ENCODE measurements around the gene TIMM44. TPM values are rescaled to one million over a fixed set of nuclear protein-coding genes. Genes with fewer than 3 reads are reported as not detected.
"Not testable (repeated sequence)": the region's sequence is repeated elsewhere in the genome, so short reads cannot be mapped to it uniquely, and the experiment has no call there.

Gene TIMM44
- total and polyA plus RNA-seq, 10 donors = 33.2 to 94.9 (median 64.7) TPM

DNA sequence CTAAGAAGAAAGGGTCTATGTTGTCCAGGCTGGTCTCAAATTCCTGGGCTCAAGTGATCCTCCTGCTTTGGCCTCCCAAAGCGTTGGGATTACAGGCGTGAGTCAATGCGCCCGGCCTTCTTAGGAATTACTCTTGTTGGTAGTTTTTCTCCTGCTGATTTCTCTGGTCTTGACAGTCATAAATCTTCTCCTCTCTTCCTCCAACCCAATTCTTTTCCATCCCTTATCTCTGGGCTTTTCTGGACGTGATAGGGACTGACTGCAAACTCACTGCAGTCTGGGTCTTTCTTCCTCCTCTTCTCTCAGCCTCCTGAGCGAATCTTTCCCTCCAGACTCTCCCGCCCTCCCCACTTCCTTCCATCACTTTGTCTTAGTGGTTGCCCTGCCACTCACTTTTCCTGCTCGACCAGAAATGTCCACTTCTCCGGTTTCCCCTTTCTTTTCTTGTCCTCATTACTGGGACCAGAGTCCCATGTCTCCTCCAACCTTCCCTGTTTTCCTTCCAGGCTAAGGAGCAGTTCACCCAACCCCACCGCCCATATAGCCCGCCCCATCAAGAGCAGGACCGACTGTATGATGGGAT is 21.9 kb upstream of the TIMM44 start:
- no peak for DNase-seq
- TF ChIP-seq POLR2AphosphoS5 (IDR thresholded peaks at IDR 0.05) = no peak
- no peak for TF ChIP-seq POLR2A (IDR thresholded peaks at IDR 0.05)
- TF ChIP-seq CTCF (IDR thresholded peaks at IDR 0.05 in 8 of 11, conservative IDR thresholded peaks at IDR 0.05 in 3 of 11) = no peak
- 78 to 85% (median 84%) methylated on average over 12 of the region's 12 CpGs for WGBS, 5 donors

DNA sequence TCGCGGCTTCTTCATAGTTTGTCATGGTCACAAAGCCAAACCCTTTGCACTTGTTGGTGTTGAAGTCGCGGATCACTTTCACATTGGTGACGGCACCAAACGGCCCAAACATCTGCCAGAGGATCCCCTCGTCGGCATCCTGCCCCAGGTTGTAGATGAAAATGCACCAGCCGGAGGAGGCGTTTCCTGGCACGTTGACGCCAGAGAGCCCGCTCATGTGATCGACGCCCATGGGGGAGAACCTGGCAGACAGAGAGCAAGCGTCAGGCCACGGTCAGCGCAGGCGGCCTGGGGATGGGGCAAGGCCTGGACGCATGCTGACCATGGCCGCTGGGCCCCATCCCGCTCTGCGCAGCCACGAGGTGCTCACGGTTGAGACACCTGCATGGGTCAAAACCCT is 20.1 kb upstream of the TIMM44 start:
- peaks cover 0 to 7% (median 0%) of the 10 kb centered on the region in 6 donors for H3K4me1 ChIP-seq
- no peaks in the 10 kb centered on the region for H3K27me3 ChIP-seq (replicated peaks in 1 of 7)
- H3K9me3 ChIP-seq = no peaks in the 10 kb centered on the region
- no peak overlapping the region for H3K27ac ChIP-seq
- no peak for TF ChIP-seq POLR2A (IDR thresholded peaks at IDR 0.05)
- TF ChIP-seq POLR2AphosphoS5 (IDR thresholded peaks at IDR 0.05) = peak in 1 of 3 donors; percentile 45
- no peak for DNase-seq
- intact Hi-C loops (cut with DNase I; ENCODE audit: low total_unique reads) = no loop called here
- 91 to 96% (median 94%) methylated on average over 18 to 25 of the region's 25 CpGs for WGBS, 5 donors
- H3K4me3 ChIP-seq = no peak overlapping the region
- H3K36me3 ChIP-seq = peaks cover 5 to 94% (median 72%) of the 10 kb centered on the region in 6 donors

More for the DNA sequence above, 21.9 kb upstream of the TIMM44 start:
- peaks cover 0 to 7% (median 0%) of the 10 kb centered on the region in 6 donors for H3K4me1 ChIP-seq
- no peaks in the 10 kb centered on the region for H3K9me3 ChIP-seq
- peaks cover 5 to 100% (median 76%) of the 10 kb centered on the region in 6 donors for H3K36me3 ChIP-seq
- no peak overlapping the region for H3K4me3 ChIP-seq
- no peaks in the 10 kb centered on the region for H3K27me3 ChIP-seq (replicated peaks in 1 of 7)
- intact Hi-C loops (cut with DNase I; ENCODE audit: low total_unique reads) = no loop called here
- peak overlapping the region in 1 of 8 donors; percentile 27 for H3K27ac ChIP-seq

GRCh38 chr19:7962644-7963268 is 19.3 kb upstream of the TIMM44 start:
- Histone ChIP-seq H3K4me3 (no peak overlapping the region), H3K36me3 (peaks cover 5 to 94% (median 71%) of the 10 kb centered on the region in 6 donors), H3K27ac (no peak overlapping the region), H3K27me3 (replicated peaks in 1 of 7) (no peaks in the 10 kb centered on the region), H3K4me1 (peaks cover 0 to 7% (median 0%) of the 10 kb centered on the region in 6 donors), H3K9me3 (no peaks in the 10 kb centered on the region)
- WGBS, 5 donors = 89 to 93% (median 92%) methylated on average over 17 to 22 of the region's 22 CpGs
- TF ChIP-seq CTCF (IDR thresholded peaks at IDR 0.05 in 8 of 11, conservative IDR thresholded peaks at IDR 0.05 in 3 of 11) (no peak), POLR2AphosphoS5 (IDR thresholded peaks at IDR 0.05) (peak in 1 of 3 donors; percentile 38), POLR2A (IDR thresholded peaks at IDR 0.05) (no peak)
- no peak for DNase-seq
- intact Hi-C loops (cut with DNase I; ENCODE audit: low total_unique reads) = no loop called here

- 84 to 93% (median 89%) methylated on average over 13 of the region's 13 CpGs for whole genome bisulfite sequencing, 5 donors
- DNase-seq = no peak
- Histone ChIP-seq H3K4me1 (peaks cover 0 to 7% (median 0%) of the 10 kb centered on the region in 6 donors), H3K27ac (no peak overlapping the region), H3K4me3 (no peak overlapping the region), H3K36me3 (peaks cover 5 to 92% (median 65%) of the 10 kb centered on the region in 6 donors), H3K9me3 (no peaks in the 10 kb centered on the region), H3K27me3 (replicated peaks in 1 of 7) (no peaks in the 10 kb centered on the region)
- intact Hi-C loops (cut with DNase I; ENCODE audit: low total_unique reads) = no loop called here
- no peak for TF ChIP-seq POLR2AphosphoS5 (IDR thresholded peaks at IDR 0.05)
- TF ChIP-seq CTCF (IDR thresholded peaks at IDR 0.05 in 8 of 11, conservative IDR thresholded peaks at IDR 0.05 in 3 of 11) = no peak
- no peak for TF ChIP-seq POLR2A (IDR thresholded peaks at IDR 0.05)
Observed at GRCh38 chr19:7961920-7962626, 18.6 kb upstream of the TIMM44 start.

DNA sequence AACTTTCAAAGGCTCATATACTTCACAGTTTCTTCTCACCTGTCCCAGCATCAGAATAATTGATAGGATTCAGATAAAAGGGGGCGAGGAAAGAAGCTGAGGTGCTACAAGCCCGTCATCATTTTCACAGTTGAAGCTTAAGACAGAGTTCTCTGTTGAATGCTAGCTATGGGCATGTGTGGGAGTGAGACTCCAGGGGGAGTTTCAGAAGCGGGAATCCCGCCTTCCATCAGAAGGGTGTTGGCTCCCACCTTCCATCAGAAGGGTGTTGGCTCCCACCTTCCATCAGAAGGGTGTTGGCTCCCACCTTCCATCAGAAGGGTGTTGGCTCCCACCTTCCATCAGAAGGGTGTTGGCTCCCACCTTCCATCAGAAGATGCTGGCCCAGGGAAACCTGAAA is 17.6 kb upstream of the TIMM44 start:
- not testable (repeated sequence) for H3K27me3 ChIP-seq (replicated peaks in 1 of 7)
- H3K36me3 ChIP-seq = peaks cover 5 to 87% (median 55%) of the 10 kb centered on the region in 6 donors

More for the DNA sequence above, 17.6 kb upstream of the TIMM44 start:
- H3K4me3 ChIP-seq; H3K9me3 ChIP-seq; DNase-seq; H3K4me1 ChIP-seq; H3K27ac ChIP-seq; intact Hi-C loops (cut with DNase I; ENCODE audit: low total_unique reads): not testable (repeated sequence)
- WGBS, 5 donors = 91 to 96% (median 93%) methylated on average over 4 of the region's 4 CpGs
